Astrocyte (in vitro differentiated cells and primary cell): Measurements from ENCODE around the gene BSN. TPM values are rescaled to one million over a fixed set of nuclear protein-coding genes. Genes with fewer than 3 reads are reported as not detected.

Experiments used
- DNase-seq: peaks from one replicate; pipeline ENCODE4 v3.0.0-alpha.2; 2010; ENCODE audit warnings: low read depth
- FAIRE-seq: peaks from 2 replicates; lab custom pipeline; 2011; peaks lifted over from hg19 to GRCh38; lab: Jason Lieb, UNC
- H2AFZ ChIP-seq: 2 replicates; pipeline ENCODE4 v1.6.0; 2012; ENCODE audit warnings: low read depth, low read length, inconsistent platforms
- H3K27ac ChIP-seq: 2 replicates; pipeline ENCODE4 v1.5.1; 2011; ENCODE audit warnings: low read depth, low read length, inconsistent platforms
- H3K27me3 ChIP-seq: 2 replicates; pipeline ENCODE4 v1.6.0; 2011; ENCODE audit warnings: low read length, inconsistent platforms; ENCODE audit not compliant: insufficient read depth
- H3K36me3 ChIP-seq: 2 replicates; pipeline ENCODE4 v1.5.1; 2011; ENCODE audit warnings: low read length, inconsistent platforms; ENCODE audit not compliant: insufficient read depth
- H3K4me1 ChIP-seq: 2 replicates; pipeline ENCODE4 v1.5.1; 2011; ENCODE audit warnings: low read length, inconsistent platforms; ENCODE audit not compliant: insufficient read depth
- H3K4me2 ChIP-seq: 2 replicates; pipeline ENCODE4 v1.6.0; 2012; ENCODE audit warnings: low read length, inconsistent platforms
- H3K4me3 ChIP-seq: 2 replicates; pipeline ENCODE4 v1.5.1; 2011; ENCODE audit warnings: low read depth, mild to moderate bottlenecking, low read length, inconsistent platforms; ENCODE audit not compliant: insufficient read depth
- H3K79me2 ChIP-seq: 2 replicates; pipeline ENCODE4 v1.6.0; 2012; ENCODE audit warnings: mild to moderate bottlenecking, low read length, inconsistent platforms; ENCODE audit not compliant: insufficient read depth
- H3K9ac ChIP-seq: 2 replicates; pipeline ENCODE4 v1.6.0; 2012; ENCODE audit warnings: mild to moderate bottlenecking, low read length, inconsistent platforms
- H3K9me3 ChIP-seq: 2 replicates; pipeline ENCODE4 v1.5.1; 2012; ENCODE audit warnings: low read depth, mild to moderate bottlenecking, low read length, inconsistent platforms; ENCODE audit not compliant: insufficient read depth
- H4K20me1 ChIP-seq: 2 replicates; pipeline ENCODE4 v1.6.0; 2012; ENCODE audit warnings: low read length, inconsistent platforms; ENCODE audit not compliant: insufficient read depth
- H3K27ac Mint-ChIP-seq: one replicate; pipeline ENCODE4 v1.8.0; 2021; ENCODE audit warnings: mild to moderate bottlenecking, mixed read lengths; ENCODE audit not compliant: unreplicated experiment
- H3K27me3 Mint-ChIP-seq: one replicate; pipeline ENCODE4 v1.8.0; 2021; ENCODE audit warnings: low read depth, mixed read lengths; ENCODE audit not compliant: unreplicated experiment
- H3K36me3 Mint-ChIP-seq: one replicate; pipeline ENCODE4 v1.8.0; 2021; ENCODE audit warnings: low read depth, mixed read lengths; ENCODE audit not compliant: unreplicated experiment
- H3K4me1 Mint-ChIP-seq: one replicate; pipeline ENCODE4 v1.8.0; 2021; ENCODE audit warnings: low read depth, mixed read lengths; ENCODE audit not compliant: unreplicated experiment
- H3K4me3 Mint-ChIP-seq: one replicate; pipeline ENCODE4 v1.8.0; 2021; ENCODE audit warnings: mild to moderate bottlenecking, moderate library complexity, mixed read lengths; ENCODE audit not compliant: unreplicated experiment
- H3K9me3 Mint-ChIP-seq: one replicate; pipeline ENCODE4 v1.8.0; 2021; ENCODE audit warnings: mild to moderate bottlenecking, mixed read lengths; ENCODE audit not compliant: unreplicated experiment
- EZH2 ChIP-seq: IDR thresholded peaks from 2 replicates; pipeline ENCODE4 v1.6.1; 2012; ENCODE audit warnings: mild to moderate bottlenecking, low read length, inconsistent platforms; ENCODE audit not compliant: insufficient read depth
- total RNA-seq: library from RNA; stranded (reverse); gene quantifications from 2 replicates; pipeline ENCODE4 v1.2.1, GENCODE V29; 2021
- TF ChIP-seq, protein P1 (sequence below): IDR thresholded peaks from 2 replicates; pipeline ENCODE4 v1.5.1; 2011; ENCODE audit warnings: low read depth, mild to moderate bottlenecking, inconsistent platforms, low read length, moderate library complexity; ENCODE audit not compliant: insufficient read depth

Gene BSN
- total RNA-seq, 1 donor from 2014 or later = 0.86 TPM

DNA sequence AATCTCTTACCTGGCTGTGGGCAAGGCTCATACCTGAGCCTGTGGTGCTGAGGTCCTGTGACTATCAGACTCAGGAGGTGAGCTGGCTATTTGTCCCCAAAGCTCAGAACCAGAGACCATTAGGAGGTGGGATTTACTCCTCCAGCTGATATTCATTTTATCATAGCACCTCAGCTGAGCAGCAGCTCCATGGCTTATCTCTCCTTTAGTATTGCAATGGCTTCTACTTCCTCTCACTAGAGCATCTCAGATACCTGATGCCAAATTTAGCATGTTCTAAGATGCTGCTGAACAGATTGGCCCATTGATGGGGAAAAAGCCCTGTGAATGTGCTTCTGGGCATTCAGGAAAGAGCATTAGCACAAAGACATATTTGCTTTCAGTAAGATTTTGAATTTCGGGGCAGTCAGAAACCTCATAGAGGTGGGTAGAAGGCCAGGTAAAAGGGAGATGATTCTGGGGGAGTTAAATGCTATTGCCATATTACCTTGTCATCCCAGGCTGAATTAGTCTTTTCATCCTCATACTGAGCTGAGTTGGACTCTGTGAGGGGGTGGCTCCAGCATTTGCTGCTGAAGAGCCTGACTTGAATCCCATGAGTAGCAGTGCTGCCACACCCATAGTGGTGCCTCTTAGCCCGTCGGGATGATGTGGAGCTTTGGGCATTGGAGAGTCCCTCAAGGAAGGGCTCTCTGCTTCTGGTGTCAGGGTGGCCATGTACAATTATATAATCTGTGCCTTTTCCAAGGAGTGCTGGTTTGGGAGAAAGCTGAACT, 2.4 kb downstream of the BSN start:
- H3K4me3 ChIP-seq = no peak overlapping the region
- Mint-ChIP-seq H3K9me3 (peaks cover 5% of the 10 kb centered on the region), H3K4me1 (no peaks in the 10 kb centered on the region), H3K27me3 (peaks cover 24% of the 10 kb centered on the region), H3K4me3 (no peak overlapping the region), H3K27ac (no peak overlapping the region), H3K36me3 (no peaks in the 10 kb centered on the region)
- no peak overlapping the region for H2AFZ ChIP-seq
- H3K27me3 ChIP-seq = peaks cover 29% of the 10 kb centered on the region
- no peak for TF ChIP-seq EZH2
- TF ChIP-seq, protein P1, sequence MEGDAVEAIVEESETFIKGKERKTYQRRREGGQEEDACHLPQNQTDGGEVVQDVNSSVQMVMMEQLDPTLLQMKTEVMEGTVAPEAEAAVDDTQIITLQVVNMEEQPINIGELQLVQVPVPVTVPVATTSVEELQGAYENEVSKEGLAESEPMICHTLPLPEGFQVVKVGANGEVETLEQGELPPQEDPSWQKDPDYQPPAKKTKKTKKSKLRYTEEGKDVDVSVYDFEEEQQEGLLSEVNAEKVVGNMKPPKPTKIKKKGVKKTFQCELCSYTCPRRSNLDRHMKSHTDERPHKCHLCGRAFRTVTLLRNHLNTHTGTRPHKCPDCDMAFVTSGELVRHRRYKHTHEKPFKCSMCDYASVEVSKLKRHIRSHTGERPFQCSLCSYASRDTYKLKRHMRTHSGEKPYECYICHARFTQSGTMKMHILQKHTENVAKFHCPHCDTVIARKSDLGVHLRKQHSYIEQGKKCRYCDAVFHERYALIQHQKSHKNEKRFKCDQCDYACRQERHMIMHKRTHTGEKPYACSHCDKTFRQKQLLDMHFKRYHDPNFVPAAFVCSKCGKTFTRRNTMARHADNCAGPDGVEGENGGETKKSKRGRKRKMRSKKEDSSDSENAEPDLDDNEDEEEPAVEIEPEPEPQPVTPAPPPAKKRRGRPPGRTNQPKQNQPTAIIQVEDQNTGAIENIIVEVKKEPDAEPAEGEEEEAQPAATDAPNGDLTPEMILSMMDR = no peak
- H3K4me2 ChIP-seq = no peak overlapping the region
- H3K27ac ChIP-seq = no peak overlapping the region
- DNase-seq = no peak
- no peaks in the 10 kb centered on the region for H3K9me3 ChIP-seq
- peaks cover 12% of the 10 kb centered on the region for H3K4me1 ChIP-seq
- no peak for FAIRE-seq
- H4K20me1 ChIP-seq = peaks cover 4% of the 10 kb centered on the region
- no peaks in the 10 kb centered on the region for H3K79me2 ChIP-seq
- H3K36me3 ChIP-seq = no peaks in the 10 kb centered on the region
- H3K9ac ChIP-seq = no peak overlapping the region

DNA sequence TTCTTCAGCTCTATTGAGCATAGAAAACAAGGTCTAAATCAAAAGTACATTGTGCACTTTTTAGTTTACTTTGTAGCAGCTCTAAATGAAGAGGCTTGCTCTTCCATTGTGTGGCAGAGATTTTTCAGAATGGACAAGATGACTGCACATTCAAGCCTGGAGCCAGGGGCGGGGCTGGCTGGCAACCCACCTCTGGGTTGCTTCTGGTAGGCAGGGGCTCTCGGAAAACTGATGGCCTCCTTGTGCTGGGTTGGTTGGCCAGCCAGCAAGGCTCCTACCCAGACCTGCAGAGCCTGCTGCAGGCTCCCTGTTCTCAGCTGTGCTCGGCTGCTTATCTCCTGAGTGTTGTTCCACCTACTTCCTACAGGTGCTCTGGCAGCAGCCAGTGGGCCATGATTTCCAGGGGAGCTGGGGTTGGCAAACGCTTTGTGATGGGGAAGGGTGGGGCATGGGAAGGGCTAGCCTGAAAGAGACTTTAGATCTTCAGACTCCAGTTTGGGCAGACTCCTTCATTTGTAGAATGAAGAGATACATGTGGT, 8.8 kb downstream of the BSN start:
- H3K27me3 Mint-ChIP-seq = peaks cover 10% of the 10 kb centered on the region
- TF ChIP-seq EZH2 = no peak
- TF ChIP-seq, protein P1 = no peak
- no peak overlapping the region for H3K4me3 Mint-ChIP-seq
- Histone ChIP-seq H3K27ac (no peak overlapping the region), H3K79me2 (no peaks in the 10 kb centered on the region), H3K9ac (no peak overlapping the region), H3K36me3 (no peaks in the 10 kb centered on the region), H2AFZ (no peak overlapping the region), H3K4me2 (no peak overlapping the region), H3K27me3 (peaks cover 7% of the 10 kb centered on the region), H3K4me1 (no peaks in the 10 kb centered on the region), H4K20me1 (no peaks in the 10 kb centered on the region), H3K4me3 (no peak overlapping the region), H3K9me3 (no peaks in the 10 kb centered on the region)
- no peak overlapping the region for H3K27ac Mint-ChIP-seq
- no peaks in the 10 kb centered on the region for H3K36me3 Mint-ChIP-seq
- no peak for DNase-seq
- no peak for FAIRE-seq
- no peaks in the 10 kb centered on the region for H3K4me1 Mint-ChIP-seq
- peaks cover 8% of the 10 kb centered on the region for H3K9me3 Mint-ChIP-seq

DNA sequence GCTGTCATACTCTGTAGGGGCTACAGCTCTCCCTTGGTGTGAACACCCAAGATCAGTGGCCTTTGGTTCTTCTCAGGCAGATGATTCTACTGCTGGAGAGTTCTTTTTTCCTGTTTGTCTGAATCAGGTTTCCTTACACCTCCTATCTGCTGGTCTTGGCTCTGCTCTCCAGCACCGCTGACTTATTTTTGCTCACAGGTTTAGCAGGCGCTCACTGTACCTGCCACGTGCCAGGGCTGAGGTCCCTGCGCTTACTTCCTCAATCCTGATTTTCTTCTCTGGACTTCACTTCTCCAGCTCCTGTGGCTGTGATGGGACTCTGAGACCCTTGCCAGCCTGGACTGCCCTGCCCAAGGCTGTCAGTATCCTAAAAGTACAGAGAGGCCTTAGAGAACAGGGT, 9.5 kb downstream of the BSN start:
- peaks cover 11% of the 10 kb centered on the region for H3K27me3 Mint-ChIP-seq
- TF ChIP-seq EZH2 = no peak
- TF ChIP-seq, protein P1 = no peak
- Histone ChIP-seq H3K4me1 (no peaks in the 10 kb centered on the region), H3K79me2 (no peaks in the 10 kb centered on the region), H3K9me3 (no peaks in the 10 kb centered on the region), H3K4me2 (no peak overlapping the region), H4K20me1 (no peaks in the 10 kb centered on the region), H3K27me3 (peaks cover 7% of the 10 kb centered on the region), H3K27ac (no peak overlapping the region), H3K4me3 (no peak overlapping the region), H3K9ac (no peak overlapping the region), H2AFZ (no peak overlapping the region), H3K36me3 (no peaks in the 10 kb centered on the region)
- DNase-seq = no peak
- no peak for FAIRE-seq
- peak overlapping the region; percentile 4 for H3K27ac Mint-ChIP-seq
- H3K36me3 Mint-ChIP-seq = no peaks in the 10 kb centered on the region
- no peak overlapping the region for H3K4me3 Mint-ChIP-seq
- H3K9me3 Mint-ChIP-seq = peaks cover 5% of the 10 kb centered on the region
- no peaks in the 10 kb centered on the region for H3K4me1 Mint-ChIP-seq
